Uterus (tissue), 2 donors: ENCODE measurements around the gene PRPF38A.

ENCODE experiments used
- POLR2A ChIP-seq, 2 donors: fragments of 450-650 bp; IDR thresholded peaks; one replicate each; pipeline ENCODE4 v1.6.1; 2016; ENCODE audit warnings: antibody characterized with exemption in 2 of 2, mild to moderate bottlenecking in 1 of 2, moderate library complexity in 1 of 2
- TF ChIP-seq, protein P1 (sequence below), 4 experiments: fragments of 200-600 bp in 2 of 4; fragments of 450-650 bp in 2 of 4; sonication (generic) in 2 of 4; IDR thresholded peaks; one replicate each; pipeline ENCODE4 v1.5.1; 2016 to 2019; ENCODE audit warnings: antibody characterized with exemption in 4 of 4, mild to moderate bottlenecking in 2 of 4, moderate library complexity in 1 of 4

DNA sequence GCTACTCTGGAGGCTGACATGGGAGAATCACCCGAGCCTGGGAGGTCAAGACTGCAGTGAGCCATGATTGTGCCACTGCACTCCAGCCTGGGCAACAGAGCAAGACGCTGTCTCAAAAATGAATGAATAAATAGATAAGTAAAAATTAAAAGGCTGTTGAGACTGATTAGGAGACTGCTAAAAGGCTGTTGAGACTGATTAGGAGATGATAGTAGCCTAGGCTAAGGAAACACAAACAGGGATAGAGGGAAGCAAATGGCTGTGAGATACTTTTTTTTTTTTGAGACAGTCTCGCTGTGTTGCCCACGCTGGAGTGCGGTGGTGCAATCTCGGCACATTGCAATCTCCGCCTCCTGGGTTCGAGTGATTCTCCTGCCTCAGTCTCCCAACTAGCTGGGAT lies 28.4 kb downstream of the PRPF38A start:
- TF ChIP-seq, protein P1, sequence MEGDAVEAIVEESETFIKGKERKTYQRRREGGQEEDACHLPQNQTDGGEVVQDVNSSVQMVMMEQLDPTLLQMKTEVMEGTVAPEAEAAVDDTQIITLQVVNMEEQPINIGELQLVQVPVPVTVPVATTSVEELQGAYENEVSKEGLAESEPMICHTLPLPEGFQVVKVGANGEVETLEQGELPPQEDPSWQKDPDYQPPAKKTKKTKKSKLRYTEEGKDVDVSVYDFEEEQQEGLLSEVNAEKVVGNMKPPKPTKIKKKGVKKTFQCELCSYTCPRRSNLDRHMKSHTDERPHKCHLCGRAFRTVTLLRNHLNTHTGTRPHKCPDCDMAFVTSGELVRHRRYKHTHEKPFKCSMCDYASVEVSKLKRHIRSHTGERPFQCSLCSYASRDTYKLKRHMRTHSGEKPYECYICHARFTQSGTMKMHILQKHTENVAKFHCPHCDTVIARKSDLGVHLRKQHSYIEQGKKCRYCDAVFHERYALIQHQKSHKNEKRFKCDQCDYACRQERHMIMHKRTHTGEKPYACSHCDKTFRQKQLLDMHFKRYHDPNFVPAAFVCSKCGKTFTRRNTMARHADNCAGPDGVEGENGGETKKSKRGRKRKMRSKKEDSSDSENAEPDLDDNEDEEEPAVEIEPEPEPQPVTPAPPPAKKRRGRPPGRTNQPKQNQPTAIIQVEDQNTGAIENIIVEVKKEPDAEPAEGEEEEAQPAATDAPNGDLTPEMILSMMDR (IDR thresholded peaks at IDR 0.05), result no peak
- no peak for TF ChIP-seq POLR2A (IDR thresholded peaks at IDR 0.05)
